Activated CD8-positive, alpha-beta T cell treated with anti-CD3 and anti-CD28 coated beads for 36 hours (primary cell): ENCODE measurements around the gene CKAP4. TPM values are rescaled to one million over a fixed set of nuclear protein-coding genes. Genes with fewer than 3 reads are reported as not detected.

Experiments
- ATAC-seq: fragments of 200-7000 bp; cut with Tn5 transposase; one replicate; pipeline ENCODE4 v1.10.0; 2021; ENCODE audit warnings: mild to moderate bottlenecking, moderate library complexity
- CTCF ChIA-PET: fragments of 350-600 bp; sonication (Branson Sonifier 250); formaldehyde crosslinking; loops from one replicate; lab custom pipeline; 2021; ENCODE audit warnings: antibody characterized with exemption; lab: Charles Lee
- POLR2A ChIA-PET: fragments of 350-600 bp; sonication (Branson Sonifier 250); formaldehyde crosslinking; loops from one replicate; lab custom pipeline; 2021; ENCODE audit warnings: antibody characterized with exemption; lab: Charles Lee
- DNase-seq: peaks from one replicate; pipeline ENCODE4 v3.0.0-alpha.2; 2020
- H3K27ac Mint-ChIP-seq: one replicate; pipeline ENCODE4 v1.8.0; 2021; ENCODE audit warnings: mild to moderate bottlenecking, mixed read lengths
- H3K27me3 Mint-ChIP-seq: one replicate; pipeline ENCODE4 v1.8.0; 2021; ENCODE audit warnings: mixed read lengths
- H3K36me3 Mint-ChIP-seq: one replicate; pipeline ENCODE4 v1.8.0; 2021; ENCODE audit warnings: low read depth, mixed read lengths
- H3K4me1 Mint-ChIP-seq: one replicate; pipeline ENCODE4 v1.8.0; 2021; ENCODE audit warnings: low read depth, mixed read lengths
- H3K4me3 Mint-ChIP-seq: one replicate; pipeline ENCODE4 v1.8.0; 2021; ENCODE audit warnings: mild to moderate bottlenecking, moderate library complexity, mixed read lengths
- H3K9me3 Mint-ChIP-seq: one replicate; pipeline ENCODE4 v1.8.0; 2021; ENCODE audit warnings: mixed read lengths
- intact Hi-C: fragments of 100-400 bp; cut with micrococcal nuclease; formaldehyde crosslinking; loops from one replicate; pipeline ENCODE4 v1.10.0; 2022
- total RNA-seq, 2 experiments: library from RNA; stranded (reverse); gene quantifications; one replicate each; pipeline ENCODE4 v1.2.3, GENCODE V29; 2021
- TF ChIP-seq, protein P1 (sequence below): fragments of 200-600 bp; IDR thresholded peaks from one replicate; pipeline ENCODE4 v1.8.0; 2022; ENCODE audit warnings: antibody characterized with exemption, mild to moderate bottlenecking

CKAP4 gene
- total RNA-seq, 2 experiments from 2014 or later: 15.2 to 16.3 TPM

GRCh38 chr12:106275458-106275857, 27.6 kb upstream of the CKAP4 start:
- H3K4me3 Mint-ChIP-seq: no peak overlapping the region
- peaks cover 1% of the 10 kb centered on the region for H3K27me3 Mint-ChIP-seq
- TF ChIP-seq, protein P1, sequence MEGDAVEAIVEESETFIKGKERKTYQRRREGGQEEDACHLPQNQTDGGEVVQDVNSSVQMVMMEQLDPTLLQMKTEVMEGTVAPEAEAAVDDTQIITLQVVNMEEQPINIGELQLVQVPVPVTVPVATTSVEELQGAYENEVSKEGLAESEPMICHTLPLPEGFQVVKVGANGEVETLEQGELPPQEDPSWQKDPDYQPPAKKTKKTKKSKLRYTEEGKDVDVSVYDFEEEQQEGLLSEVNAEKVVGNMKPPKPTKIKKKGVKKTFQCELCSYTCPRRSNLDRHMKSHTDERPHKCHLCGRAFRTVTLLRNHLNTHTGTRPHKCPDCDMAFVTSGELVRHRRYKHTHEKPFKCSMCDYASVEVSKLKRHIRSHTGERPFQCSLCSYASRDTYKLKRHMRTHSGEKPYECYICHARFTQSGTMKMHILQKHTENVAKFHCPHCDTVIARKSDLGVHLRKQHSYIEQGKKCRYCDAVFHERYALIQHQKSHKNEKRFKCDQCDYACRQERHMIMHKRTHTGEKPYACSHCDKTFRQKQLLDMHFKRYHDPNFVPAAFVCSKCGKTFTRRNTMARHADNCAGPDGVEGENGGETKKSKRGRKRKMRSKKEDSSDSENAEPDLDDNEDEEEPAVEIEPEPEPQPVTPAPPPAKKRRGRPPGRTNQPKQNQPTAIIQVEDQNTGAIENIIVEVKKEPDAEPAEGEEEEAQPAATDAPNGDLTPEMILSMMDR: no peak
- ATAC-seq (no peak), DNase-seq (no peak)
- H3K9me3 Mint-ChIP-seq: no peaks in the 10 kb centered on the region
- CTCF ChIA-PET: interaction anchor here (0.6 to 0.7 kb wide), 2 partner anchors 21 to 48 kb away, joined by 3 read pairs; no protein-coding TSS in a partner anchor
- intact Hi-C loops: no loop called here
- POLR2A ChIA-PET: no interaction called here
- no peak overlapping the region for H3K27ac Mint-ChIP-seq
- H3K36me3 Mint-ChIP-seq: no peaks in the 10 kb centered on the region
- H3K4me1 Mint-ChIP-seq: no peaks in the 10 kb centered on the region

DNA sequence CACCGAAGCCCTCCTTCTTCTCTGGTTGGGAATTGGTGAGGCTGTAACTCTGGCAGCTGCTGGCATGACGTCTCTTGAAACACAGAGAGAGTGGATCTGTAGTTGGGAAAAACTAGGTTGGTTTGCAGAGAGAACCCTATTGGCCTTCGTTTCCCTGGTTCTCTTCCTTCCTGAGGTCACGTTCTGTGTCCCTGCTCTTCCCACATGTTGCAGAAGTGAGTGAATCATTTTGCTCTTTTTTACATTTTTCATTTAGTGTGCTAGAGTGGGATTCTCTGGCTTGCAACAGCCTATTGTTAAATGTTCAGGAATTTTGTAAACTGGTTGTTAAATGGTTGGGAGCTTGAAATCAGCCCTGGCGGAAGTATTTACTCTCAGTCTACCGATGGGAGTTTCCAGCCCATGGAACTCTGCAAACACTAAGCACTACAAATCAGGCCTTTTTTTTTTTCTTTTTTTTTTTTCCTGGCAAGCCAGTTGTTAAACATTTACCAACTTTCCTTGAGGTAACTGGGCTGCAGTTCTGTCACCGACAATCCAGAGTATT, 26.8 kb upstream of the CKAP4 start:
- no peaks in the 10 kb centered on the region for H3K9me3 Mint-ChIP-seq
- H3K4me3 Mint-ChIP-seq: no peak overlapping the region
- POLR2A ChIA-PET: no interaction called here
- H3K36me3 Mint-ChIP-seq: no peaks in the 10 kb centered on the region
- intact Hi-C loops: no loop called here
- H3K27ac Mint-ChIP-seq: no peak overlapping the region
- peaks cover 1% of the 10 kb centered on the region for H3K27me3 Mint-ChIP-seq
- no peak for DNase-seq
- TF ChIP-seq, protein P1: no peak
- CTCF ChIA-PET: interaction anchor here (0.6 to 0.7 kb wide), 2 partner anchors 47 to 51 kb away, joined by 3 read pairs; no protein-coding TSS in a partner anchor
- no peak for ATAC-seq
- H3K4me1 Mint-ChIP-seq: no peaks in the 10 kb centered on the region

- H3K36me3 Mint-ChIP-seq: no peaks in the 10 kb centered on the region
- no peaks in the 10 kb centered on the region for H3K9me3 Mint-ChIP-seq
- H3K27ac Mint-ChIP-seq: no peak overlapping the region
- no peak overlapping the region for H3K4me3 Mint-ChIP-seq
- TF ChIP-seq, protein P1: no peak
- ChIA-PET POLR2A (interaction anchor here (0.6 kb wide), 1 partner anchor 271 kb away, joined by 3 read pairs; no protein-coding TSS in a partner anchor), CTCF (no interaction called here)
- H3K27me3 Mint-ChIP-seq: peaks cover 1% of the 10 kb centered on the region
- DNase-seq: no peak
- ATAC-seq: no peak
- H3K4me1 Mint-ChIP-seq: no peaks in the 10 kb centered on the region
- intact Hi-C loops: no loop called here
Observed at GRCh38 chr12:106274012-106274411, 26.2 kb upstream of the CKAP4 start.

DNA sequence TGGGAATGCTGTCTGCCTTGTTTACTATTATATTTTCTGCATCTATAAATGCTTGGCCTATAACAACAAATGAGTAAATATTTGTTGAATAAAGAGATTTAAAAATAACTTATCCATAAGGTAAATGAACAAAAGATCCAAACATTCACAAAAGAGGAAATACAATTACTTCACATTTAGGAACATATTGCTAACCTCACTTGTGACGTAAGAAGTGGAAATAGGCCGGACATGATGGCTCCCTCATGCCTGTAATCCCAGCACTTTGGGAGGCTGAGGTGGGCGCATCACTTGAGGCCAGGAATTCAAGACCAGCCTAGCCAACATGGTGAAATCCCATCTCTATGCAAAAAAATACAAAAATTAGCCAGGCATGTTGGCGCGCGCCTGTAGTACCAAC, 25.7 kb upstream of the CKAP4 start:
- CTCF ChIA-PET: no interaction called here
- no peak overlapping the region for H3K27ac Mint-ChIP-seq

More for the DNA sequence above, 25.7 kb upstream of the CKAP4 start:
- no peak for DNase-seq
- H3K36me3 Mint-ChIP-seq: no peaks in the 10 kb centered on the region
- H3K9me3 Mint-ChIP-seq: no peaks in the 10 kb centered on the region
- intact Hi-C loops: no loop called here
- no peaks in the 10 kb centered on the region for H3K4me1 Mint-ChIP-seq
- peaks cover 1% of the 10 kb centered on the region for H3K27me3 Mint-ChIP-seq
- TF ChIP-seq, protein P1: no peak
- no peak overlapping the region for H3K4me3 Mint-ChIP-seq
- ATAC-seq: no peak
- POLR2A ChIA-PET: interaction anchor here (0.6 kb wide), 1 partner anchor 271 kb away, joined by 3 read pairs; no protein-coding TSS in a partner anchor
